ENCODE results near the gene CMTM5.

DNA sequence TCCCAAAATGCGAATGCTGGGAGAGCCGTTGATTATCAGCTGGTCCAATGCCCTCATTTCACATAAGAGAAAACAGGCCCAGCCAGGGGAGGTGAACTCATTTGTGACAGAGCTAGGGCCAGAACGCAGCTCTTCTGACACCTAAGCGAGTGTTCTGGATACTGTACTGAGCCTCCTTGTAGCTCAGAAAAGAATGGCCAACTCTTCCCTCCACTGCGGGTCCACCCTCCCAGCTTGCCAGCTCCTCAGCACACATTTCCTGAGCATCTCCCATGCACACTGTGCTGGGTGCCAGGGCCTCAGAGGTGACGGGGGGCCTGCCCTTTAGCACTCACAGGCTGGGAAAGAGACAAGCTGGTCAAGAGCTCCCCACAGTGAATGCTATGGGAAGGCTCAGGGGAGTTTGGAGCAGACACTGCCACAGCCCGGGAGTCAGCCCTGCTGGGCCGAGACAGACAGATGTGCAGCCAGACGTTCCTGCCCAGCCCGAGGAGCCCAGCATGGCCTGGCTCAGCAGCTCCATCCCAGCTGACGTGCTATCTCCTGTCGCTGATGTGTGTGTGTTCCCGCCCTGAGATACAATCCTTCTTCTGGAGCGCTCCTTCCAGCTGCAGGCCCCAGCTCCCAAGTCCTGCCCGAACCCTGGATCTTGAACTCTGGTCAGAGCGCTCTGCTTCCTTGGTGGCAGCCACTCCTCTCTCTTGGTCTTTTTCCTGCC is 3.5 kb downstream of the CMTM5 start:
- TF ChIP-seq POLR2A (IDR thresholded peaks at IDR 0.05) (no peak), CTCF (IDR thresholded peaks at IDR 0.05) (no peak), EP300 (IDR thresholded peaks at IDR 0.05) (no peak)

All from stomach (tissue), 4 donors.